OCI-M2 (cell line): ENCODE measurements around the gene DEPDC1.
"Not testable (repeated sequence)": the region's sequence is repeated elsewhere in the genome, so short reads cannot be mapped to it uniquely, and the experiment has no call there.

Experiments used
- DNase-seq: peaks from one replicate; lab custom pipeline; 2025; ENCODE audit not compliant: unreplicated experiment; lab: John Stamatoyannopoulos, UW

Gene DEPDC1, protein sequence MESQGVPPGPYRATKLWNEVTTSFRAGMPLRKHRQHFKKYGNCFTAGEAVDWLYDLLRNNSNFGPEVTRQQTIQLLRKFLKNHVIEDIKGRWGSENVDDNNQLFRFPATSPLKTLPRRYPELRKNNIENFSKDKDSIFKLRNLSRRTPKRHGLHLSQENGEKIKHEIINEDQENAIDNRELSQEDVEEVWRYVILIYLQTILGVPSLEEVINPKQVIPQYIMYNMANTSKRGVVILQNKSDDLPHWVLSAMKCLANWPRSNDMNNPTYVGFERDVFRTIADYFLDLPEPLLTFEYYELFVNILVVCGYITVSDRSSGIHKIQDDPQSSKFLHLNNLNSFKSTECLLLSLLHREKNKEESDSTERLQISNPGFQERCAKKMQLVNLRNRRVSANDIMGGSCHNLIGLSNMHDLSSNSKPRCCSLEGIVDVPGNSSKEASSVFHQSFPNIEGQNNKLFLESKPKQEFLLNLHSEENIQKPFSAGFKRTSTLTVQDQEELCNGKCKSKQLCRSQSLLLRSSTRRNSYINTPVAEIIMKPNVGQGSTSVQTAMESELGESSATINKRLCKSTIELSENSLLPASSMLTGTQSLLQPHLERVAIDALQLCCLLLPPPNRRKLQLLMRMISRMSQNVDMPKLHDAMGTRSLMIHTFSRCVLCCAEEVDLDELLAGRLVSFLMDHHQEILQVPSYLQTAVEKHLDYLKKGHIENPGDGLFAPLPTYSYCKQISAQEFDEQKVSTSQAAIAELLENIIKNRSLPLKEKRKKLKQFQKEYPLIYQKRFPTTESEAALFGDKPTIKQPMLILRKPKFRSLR

DNA sequence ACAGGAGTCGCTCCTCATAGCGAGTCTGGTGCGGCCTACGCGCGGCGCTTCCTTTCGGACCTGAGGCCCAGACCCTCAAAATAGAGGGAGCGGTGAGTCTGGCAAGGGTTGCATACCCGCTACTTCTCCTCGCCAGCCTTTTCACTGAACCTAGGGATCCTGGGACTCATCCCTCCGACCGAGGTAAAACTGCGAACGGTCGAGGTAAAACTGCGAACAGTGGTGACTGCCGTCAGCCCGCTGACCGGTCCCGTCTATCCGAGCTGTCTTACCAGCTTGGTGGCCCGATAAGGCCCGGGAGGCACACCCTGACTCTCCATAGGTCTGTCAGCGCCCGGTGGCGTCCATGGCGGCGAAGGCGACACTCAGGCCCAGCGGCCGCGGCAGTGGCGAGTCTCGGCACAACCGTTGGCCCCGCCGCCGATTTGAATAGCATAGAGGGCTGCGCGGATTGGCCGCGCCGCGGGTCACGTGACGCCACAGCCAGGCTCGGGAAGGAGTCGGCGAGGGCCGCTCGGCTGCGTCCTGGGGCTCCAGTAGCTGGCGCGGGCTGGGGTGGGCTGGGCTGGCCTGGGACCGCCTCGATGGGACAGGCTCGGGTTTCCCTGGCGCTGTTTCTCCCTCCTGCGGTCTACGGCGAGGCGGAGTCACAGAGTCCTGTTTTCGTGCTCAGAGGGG is at the start of gene DEPDC1:
Gene DEPDC1, minus strand, starts transcription at position 403 of the 678 bp plus-strand sequence. Its CDS starts 83 bp downstream, at position 320.
- peak; percentile 68 for DNase-seq

DNA sequence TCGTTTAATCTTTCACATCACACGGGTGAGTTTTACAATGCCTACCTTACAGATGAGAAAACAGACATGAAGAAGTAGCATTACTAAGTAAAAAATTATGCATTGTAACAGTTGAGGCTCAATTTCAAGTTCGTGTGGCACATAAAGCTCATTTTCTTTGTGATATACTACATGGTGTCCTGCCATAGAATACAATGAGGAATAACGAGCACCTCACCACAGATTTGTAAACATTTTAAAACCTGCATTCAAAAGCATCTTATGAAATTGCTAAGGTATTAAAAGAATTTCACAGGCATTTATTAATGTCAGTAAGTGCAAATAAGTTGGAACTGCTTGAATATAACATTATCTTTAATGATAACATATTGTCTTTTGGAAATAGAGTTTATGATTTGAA is 47.8 kb upstream of the DEPDC1 start:
- DNase-seq: no peak

DNA sequence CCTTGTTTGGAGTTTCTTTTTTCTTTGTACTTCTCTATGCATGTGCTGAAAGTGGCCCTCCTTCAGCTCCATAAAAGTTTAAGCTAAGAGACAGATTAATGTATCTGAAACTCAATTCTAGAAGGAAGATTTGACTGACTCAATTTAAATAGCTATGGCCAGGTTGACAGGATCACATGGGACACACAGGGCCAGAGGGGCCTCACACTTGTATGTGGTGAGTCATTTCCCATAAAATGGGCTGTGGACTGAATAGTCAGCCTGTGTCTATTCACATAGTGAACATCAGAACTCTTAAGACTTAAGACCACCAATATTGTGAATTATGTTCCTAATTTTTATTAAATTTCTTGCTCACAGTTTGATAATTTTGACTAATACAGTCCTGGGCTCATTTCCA is 45.7 kb upstream of the DEPDC1 start:
- DNase-seq: no peak

DNA sequence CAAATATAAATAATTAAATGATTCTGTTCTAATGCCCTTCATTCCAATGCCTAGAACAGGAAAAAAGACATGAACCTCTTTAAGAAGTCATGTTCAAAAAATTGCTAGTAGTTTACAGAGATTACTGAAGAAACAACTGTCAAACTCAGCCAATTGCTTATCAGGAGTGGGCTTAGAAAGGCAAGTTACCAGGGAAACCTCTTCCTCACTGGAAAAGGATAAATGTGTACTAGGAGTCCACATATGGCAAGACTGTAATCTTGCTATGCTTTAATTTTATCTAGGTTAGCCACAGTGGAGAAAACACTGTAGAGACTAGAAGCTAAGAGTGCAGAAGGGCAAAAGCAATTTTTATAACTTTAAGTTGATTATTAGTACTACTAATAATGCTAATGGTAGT is 42.1 kb upstream of the DEPDC1 start:
- DNase-seq: no peak

DNA sequence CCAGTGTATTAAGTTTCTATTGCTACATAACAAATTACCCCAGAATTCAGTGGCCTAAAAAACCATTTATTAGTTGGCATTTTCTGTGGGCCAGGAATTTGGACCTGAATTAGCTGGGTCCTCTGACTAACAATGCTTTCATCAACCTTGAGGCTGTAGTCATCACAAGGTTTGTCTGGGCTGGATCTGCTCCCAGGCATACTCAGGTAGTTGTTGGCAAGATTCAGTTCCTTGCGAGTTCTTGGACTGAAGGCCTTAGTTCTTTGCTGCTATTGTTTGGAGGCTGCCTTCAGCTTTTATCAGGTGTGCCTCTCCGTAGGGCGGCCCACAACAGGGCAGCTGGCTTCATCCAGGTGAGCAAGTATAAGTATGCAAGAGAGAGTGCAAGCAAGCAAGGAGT is 31.4 kb upstream of the DEPDC1 start:
- no peak for DNase-seq

DNA sequence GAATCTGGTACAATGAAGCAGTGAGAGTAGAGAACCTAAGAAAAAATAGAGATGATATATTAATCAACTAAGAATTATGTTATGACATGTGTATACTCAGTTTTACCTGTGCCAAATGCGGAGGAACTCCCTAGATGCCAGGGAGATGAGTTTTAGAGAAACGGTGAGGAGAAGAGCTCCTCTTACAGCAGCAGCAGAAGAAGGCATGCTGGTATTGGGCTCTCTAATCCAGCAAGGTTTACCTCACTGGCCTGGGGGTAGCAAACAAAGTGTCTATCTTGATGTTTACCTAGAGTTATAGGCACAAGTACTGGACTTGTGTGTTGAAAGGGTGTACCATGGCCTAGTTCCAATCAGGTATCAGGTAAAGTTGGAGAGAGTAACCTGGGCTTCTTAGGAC is 28.9 kb upstream of the DEPDC1 start:
- DNase-seq: no peak

DNA sequence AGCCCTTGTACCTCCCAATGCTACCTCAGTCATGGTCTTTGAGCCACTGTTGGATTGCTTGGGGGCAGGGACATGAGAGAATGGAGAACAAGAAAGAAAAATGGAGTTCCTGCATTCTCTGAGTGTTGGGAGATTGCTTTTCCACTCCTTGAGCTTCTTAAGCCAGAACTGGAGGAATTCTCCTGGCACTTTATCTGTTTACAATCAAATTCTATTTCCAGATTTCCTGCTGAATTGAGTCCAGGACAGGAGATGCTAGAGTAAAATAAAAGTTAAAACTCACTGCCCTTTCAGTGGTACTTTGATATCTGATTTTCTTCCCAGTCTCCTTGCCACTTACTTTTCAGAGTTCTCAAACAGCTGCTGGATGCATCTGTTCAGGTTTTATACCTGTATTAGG is 24.4 kb upstream of the DEPDC1 start:
- no peak for DNase-seq

DNA sequence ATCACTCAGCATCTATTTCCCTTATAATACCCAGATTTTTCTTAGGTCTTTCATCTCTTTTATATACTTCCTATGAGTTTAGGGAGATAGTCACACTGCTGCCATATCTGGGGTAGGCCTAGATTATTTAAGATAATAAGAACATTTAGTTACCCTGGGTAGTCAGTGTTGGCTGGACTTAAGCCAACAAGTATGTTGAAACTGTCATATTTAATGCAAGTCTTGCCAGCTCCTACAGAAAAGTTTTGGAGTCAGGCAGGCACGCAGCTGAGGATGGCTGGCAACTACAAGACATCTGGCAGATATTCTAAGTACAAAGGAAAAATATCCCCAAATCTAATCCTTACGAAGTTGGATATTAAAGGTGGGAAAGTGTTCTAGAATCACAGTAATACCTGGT is 19.2 kb upstream of the DEPDC1 start:
- DNase-seq: no peak

DNA sequence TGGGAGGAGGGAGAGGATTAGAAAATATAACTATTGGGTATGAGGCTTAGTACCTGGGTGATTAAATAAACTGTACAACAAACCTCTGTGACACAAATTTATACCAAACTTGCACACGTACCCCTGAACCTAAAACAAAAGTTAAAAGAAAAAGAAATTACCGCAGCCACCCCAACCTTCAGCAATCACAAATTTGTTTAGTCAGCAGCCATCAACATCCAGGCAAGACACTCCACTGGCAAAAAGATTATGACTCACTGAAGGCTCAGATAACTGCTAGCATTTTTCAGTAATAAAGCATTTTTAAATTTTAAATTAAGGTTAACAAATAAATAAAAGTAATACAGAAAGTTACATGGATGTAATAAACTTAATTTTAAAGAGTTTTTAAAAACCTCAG is 14.4 kb upstream of the DEPDC1 start:
- DNase-seq: no peak

DNA sequence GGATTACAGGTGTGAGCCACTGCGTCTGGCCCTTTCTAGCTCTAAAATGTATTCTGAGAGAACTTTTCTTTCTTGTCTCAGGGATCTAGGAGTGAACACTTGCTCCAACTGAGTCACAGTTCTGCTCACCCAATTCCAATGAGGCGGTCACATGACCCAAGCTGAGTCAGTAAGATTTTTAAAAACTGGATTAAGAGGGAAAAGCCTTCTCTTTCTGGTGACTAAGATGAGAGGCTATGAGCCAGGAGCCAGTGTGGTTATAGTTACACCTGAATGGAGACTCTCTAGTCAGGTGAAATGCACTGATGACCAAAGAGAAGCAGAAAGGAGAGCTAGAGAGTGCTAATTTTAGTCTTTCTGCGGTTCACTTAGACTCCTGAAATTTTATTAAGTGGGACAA is 9.5 kb upstream of the DEPDC1 start:
- DNase-seq: no peak

DNA sequence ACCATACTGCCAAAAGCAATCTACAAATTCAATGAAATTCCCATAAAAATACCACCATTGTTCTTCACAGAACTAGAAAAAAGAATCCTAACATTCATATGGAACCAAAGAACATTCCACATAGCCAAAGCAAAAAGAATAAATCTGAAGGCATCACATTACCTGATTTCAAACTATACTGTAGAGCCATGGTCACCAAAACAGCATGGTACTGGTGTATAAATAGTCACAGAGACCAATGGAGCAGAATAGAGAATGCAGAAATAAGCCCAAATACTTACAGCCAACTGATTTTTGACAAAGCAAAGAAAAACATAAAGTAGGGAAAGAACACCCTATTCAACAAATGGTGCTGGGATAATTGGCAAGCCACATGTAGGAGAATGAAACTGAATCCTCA is 6.2 kb upstream of the DEPDC1 start:
- DNase-seq: no peak

DNA sequence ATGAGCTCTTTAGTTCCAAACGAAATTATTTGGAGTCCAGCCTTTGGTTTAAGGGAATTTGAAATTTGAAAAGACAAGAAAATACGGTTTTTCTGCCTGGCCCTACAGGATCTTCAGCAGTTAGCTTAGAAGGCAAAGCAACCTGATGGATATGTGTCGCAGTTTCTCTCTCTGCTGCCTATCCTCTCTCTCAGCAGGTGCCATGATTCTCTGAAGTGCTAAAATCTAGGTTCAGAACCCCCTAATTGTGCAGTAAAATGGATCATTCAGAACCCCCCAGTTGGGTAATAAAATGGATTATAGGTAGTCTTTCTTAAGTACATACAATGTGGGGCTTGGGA is 446 bp upstream of the DEPDC1 start:
- no peak for DNase-seq

DNA sequence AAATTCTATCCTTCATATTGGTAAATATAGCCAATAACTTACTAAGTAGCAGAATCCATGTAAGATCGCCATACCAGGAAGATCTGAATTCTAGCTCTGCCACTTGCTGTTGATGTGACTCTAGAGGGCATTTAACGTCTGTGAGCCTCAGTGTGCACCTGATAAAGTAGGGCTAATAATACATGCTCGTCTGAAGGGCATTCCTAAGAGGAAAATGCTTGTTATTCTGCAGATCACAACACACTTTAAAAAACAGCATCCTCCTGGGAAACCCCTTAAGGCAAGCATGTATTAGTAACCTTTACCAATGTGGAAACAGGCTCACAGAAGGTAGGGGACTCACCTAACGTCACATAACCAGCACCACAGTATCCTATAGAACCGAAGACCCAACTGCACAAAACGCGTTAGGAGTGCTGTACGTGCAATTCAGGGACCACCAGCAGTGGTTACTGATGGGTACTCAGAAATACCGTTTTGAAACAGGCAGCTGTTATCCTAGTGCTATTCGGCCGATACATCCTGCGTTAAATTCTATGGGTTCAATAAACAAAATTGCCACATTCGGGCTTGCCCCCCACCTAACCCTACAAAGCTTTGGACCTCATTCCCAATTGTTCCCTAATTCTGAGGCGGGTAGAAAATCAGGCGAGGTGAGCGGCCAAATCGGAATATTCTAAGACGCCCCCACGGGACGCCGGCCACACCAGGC is 758 bp downstream of the DEPDC1 start:
- no peak for DNase-seq

DNA sequence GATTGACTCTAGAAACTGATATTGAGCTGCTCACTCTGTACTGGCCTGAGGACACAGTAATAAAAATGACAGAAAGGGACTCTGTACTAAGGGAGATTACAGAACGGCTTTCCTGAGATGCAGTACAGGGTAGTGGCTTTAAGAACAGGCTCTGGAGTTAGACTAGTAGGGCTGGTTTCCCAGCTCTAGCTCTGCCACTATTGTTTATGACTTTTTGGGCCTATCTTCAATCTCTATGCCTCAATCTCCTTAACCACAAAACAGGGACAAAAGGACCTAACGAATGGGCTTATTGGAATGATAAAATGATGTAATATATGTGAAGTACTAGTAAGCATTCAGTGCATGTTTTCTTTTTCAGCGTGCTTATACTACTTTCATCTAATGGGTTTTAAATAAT is 1.4 kb downstream of the DEPDC1 start:
- DNase-seq: no peak

DNA sequence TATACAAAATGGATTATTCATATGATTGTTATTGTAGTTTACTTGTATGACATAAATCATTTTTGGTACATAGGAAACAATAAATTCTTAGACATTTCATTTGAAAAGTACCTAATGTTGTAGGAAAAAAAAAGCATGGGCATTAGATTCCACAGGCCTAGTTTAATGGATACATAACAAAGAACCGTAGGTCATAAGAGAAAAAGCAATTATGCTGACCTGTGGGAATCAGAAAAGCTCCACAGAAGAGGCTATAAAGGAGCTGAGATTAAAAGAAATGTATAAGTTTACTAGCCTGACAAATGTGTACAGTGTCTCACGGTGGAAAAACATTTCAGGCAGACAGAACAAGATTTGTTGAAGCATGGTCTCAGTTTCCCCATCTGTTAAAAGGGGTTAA is 3.7 kb downstream of the DEPDC1 start:
- DNase-seq: no peak

DNA sequence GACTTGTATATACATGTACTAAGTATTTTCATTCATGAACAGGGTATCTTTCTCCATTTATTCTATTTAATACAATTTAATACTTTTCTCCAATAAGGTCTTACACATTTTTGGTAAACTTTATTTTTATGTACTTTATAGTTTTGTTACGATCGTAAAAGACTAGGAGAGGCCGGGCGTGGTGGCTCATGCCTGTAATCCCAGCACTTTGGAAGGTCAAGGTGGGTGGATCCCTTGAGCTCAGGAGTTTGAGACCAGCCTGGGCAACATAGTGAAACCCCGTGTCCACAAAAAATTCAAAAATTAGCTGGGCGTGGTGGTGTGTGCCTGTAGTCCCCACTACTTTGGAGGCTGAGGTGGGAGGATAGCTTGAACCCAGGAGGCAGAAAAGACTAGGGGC is 4.6 kb downstream of the DEPDC1 start:
- DNase-seq: not testable (repeated sequence)

DNA sequence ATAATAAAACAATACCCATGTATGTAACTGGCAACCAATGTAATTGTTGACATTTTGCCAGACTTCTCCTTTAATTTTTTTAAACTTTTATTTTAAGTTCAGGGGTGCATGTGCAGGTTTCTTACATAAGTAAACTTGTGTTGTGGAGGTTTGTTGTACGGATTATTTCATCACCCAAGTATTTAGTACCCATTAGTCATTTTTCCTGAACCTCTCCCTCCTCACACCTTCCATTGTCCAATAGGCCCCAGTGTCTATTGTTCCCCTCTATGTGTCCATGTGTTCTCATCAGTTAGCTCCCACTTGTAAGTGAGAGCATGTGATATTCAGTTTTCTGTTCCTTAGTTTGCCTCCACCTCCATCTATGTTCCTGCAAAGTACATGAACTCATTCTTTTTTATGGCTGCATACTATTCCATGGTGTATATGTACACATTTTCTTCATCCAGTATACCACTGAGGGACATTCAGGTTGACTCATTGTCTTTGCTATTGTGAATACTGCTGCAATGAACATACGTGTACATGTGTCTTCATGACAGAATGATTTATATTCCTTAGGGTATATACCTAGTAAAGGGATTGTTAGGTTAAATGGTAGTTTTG is 6.7 kb downstream of the DEPDC1 start:
- DNase-seq: no peak

DNA sequence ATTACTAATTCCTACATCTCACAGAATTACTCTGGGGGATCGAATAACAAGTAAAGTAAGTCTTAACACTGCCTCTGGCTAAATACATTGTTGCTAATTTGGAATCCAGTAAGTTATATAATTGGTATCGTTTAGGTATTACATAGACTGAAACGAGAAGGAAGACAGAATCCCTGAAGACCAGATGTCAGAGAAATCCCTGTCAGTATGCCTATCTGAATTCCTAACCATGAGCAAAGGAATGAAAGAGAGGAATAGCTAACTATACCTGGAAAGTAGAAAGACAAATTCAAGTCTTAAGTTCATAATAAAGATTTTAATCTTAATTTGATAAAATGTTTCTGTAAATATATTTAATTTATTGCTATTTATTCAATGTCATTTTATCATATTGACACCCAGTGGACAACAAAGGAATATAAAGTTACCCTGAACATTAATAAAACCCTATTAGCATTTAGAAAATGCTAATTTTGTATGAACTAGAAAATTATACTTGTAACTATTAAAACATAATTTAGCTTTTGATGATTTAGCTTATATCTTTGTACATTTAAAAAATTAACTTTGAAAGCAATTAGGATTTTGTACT is 11.4 kb downstream of the DEPDC1 start:
- no peak for DNase-seq

DNA sequence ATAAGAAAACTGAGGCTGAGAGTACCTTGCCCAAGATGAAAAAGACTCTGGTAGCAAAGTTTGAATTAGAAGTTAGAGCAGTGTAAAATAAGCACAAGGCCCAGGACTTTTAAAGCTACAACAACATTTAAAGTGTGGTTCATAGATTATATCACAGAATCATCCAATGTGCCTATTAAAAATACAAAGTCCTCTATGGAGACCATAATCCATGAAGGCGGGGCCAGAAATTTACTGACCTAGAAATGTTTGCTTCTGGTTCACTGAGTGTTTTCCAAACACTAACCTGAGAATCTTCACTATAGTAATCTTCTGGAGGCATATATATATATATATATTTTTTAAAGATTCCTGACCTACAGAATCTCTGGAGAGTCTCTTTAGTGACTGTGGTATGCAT is 12.3 kb downstream of the DEPDC1 start:
- DNase-seq: no peak

DNA sequence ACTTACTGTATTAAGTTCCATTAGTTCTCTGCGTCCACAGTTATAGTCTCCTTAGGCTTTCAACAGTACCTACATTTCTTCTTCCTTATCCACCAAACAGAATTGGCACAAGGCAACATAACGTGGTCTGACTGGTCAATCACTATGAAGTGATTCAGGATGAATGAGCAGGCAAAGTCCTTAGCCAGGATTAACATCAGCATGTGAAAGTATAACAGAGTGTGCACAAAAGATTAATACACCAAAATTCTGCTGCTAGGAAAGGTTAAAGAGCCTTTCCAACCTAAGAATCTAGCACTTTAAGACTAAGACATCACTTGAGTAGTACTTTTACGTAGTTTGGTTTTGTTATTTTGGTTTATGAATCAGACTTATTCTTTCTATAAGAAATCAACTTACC is 15.8 kb downstream of the DEPDC1 start:
- DNase-seq: no peak

DNA sequence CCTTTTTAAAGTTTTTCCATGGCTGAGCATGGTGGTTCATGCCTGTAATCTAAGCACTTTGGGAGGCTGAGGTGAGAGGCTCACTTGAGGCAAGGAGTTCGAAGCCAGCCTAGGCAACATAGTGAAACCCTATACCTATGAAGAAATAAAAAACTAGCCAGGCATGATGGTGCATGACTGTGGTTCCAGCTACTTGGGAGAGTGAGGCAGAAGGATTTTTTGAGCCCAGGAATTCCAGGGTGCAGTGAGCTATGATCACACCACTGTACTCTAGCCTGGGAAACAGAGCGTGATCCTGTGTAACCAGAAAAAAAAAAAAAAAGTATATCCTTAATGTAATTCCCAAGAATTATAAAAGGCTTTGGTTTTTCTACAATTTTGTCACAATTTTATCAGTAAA is 17.4 kb downstream of the DEPDC1 start:
- no peak for DNase-seq
